RCC 7860 (cell line): ENCODE data around the gene SGIP1.
"Not testable (repeated sequence)": the region's sequence is repeated elsewhere in the genome, so short reads cannot be mapped to it uniquely, and the experiment has no call there.

Experiments
- DNase-seq: peaks from one replicate; pipeline ENCODE4 v3.0.0-alpha.2; 2015; ENCODE audit warnings: low spot score
- FAIRE-seq: peaks from 2 replicates; lab custom pipeline; 2012; peaks lifted over from hg19 to GRCh38; lab: Jason Lieb, UNC

Gene SGIP1

DNA sequence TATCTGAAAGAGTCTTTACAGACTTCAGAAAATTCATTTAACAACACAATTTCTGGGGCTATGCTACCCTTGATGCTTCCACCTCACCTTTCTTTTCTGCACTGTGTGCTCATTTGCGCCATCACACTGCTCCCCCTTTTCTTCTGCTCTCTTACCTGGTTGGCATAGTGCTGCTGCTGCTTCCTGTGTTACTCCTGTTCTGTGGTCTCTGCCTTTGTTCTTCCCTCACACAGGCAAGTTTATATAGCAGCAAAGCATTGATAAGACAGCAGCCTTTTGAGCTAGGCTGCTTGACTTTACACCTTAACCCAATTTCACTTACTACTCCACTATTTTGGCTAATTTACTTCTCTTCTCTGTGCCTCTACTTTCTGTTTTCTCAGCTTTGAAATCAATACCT lies 18.3 kb downstream of the SGIP1 start:
- no peak for FAIRE-seq
- DNase-seq: no peak

DNA sequence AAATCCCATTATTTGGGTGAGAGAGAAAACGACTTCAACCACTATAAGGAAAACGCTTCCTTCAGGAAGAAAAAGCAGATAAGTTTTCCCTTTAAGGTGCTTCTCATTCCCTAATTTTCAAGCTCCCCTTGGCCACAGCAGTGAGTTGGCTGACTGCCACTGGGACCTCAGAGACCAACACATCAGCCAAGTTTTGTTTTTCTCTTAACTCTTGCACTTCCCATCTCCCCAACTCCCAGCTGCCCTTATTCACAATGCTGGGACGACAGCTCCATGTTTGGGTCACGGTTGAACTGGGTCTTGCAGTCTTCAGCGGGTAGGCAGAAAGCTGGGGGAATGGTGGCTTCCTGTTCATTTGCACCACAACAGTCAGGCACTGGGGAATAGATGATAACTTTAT lies 18.9 kb downstream of the SGIP1 start:
- DNase-seq (no peak), FAIRE-seq (no peak)

- no peak for FAIRE-seq
- DNase-seq: peak; percentile 33
These were observed 19.9 kb downstream of the SGIP1 start for GRCh38 chr1:66553846-66554245.

DNA sequence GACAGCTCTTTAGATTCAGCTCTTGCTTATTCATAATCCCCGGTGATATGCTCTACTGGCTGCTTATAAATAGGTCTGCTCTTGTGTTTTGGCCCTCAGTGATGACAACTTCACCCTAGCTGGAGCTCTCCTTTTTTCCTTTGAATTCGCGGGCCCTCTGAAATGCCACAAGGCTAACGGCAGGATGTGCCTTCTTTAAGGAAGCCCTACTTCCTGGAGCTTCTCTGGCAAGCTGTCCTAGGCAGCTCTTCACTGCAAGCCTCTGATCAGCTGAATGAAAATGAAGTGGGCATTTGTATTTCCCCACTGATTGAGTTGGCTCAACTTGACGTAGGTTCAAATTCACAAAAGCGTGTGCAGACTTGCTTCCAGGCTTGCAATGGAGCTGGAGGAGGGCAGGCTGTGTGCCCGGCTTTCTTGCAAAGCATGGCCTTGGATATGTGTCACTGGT lies 22.2 kb downstream of the SGIP1 start:
- DNase-seq (no peak), FAIRE-seq (no peak)

DNA sequence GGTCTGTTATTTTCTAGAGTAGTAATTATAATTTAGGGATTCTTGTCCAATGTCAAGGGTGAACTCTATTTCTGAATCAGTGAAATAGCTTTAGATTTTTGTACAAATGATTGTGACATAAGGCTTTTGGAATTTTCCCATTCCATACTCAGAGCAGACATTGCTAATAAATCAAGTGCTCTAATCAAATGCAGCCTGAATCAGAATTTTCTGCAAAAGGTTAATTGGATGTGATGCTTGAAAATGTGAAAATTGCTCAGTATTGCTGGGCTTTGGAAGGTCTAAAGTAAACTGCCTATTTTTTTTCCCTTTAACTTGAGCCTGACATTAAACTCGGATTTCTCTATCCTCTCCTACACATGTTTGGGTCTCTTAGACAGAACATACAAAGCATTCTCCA lies 23.2 kb downstream of the SGIP1 start:
- no peak for DNase-seq
- no peak for FAIRE-seq

- FAIRE-seq (no peak), DNase-seq (no peak)
These were observed 25.6 kb downstream of the SGIP1 start for GRCh38 chr1:66559517-66559916.

DNA sequence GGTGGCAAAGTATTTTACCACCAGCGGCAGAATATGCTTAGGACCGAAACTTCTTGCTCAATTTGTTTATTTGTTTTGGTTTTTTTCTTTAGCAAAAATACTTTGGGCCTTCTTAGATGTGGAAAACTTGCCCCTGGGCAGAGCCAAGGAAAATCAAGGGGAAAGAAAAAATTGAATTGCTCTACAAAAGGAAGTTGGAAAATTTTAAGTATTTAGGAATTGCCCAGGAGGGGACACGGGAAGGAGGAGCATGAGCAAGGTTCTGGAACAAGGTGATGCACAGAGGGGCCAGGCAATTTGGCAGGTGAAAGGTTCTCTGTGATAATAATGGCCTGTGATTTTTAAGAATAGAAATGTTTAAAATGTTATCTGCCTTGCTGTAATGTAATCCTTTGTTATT lies 28.6 kb downstream of the SGIP1 start:
- FAIRE-seq: no peak

GRCh38 chr1:66563094-66563800 lies 29.3 kb downstream of the SGIP1 start:
- DNase-seq (peak; percentile 61), FAIRE-seq (no peak)

More for the DNA sequence above, 28.6 kb downstream of the SGIP1 start:
- DNase-seq: no peak

GRCh38 chr1:66563941-66564630 lies 30.1 kb downstream of the SGIP1 start:
- FAIRE-seq: peak; percentile 91
- DNase-seq: peak; percentile 99

- FAIRE-seq: no peak
These were observed 36.2 kb downstream of the SGIP1 start for GRCh38 chr1:66570196-66570595.

GRCh38 chr1:66571789-66572188 lies 37.8 kb downstream of the SGIP1 start:
- peak; percentile 54 for DNase-seq
- no peak for FAIRE-seq

More at GRCh38 chr1:66570196-66570595, 36.2 kb downstream of the SGIP1 start:
- DNase-seq: peak; percentile 25

DNA sequence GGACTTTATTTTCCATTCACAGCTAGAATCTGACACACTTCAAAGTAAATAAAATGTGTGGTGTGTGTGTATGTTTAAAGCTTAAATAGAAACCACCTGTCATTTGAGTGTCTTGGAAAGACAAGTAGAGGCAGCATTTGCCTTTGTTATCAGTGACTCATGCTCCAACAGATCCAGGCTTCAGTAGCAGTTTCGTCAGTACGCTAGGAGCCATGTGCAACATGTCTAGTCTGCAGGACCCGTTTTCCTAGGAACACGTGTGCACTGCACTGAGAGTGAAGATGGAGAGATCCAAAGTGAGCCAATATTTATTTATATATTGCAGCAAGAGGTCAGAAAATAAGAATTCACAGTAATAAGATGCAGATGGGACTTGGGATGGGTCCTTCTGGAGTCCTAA lies 41.8 kb downstream of the SGIP1 start:
- no peak for FAIRE-seq

DNA sequence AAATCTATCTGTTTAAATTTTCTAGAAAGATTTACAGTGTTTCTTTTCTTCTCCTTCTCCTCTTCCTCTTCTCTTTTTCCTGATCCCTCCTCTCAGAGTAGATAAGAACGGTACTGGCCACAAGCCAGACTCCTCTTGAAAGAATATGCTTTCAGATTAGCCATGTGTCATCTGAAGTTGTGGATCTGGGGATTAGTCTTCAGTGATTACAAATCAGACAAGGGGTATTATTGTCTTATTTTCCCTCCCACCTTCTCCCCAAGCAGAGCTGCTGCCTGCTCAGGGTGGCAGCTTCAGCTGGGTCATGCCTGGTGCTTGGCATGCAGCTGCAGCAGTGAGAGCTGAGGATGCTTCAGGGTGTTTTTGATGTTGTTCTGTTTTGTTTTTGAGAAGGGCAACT lies 42.7 kb downstream of the SGIP1 start:
- no peak for DNase-seq
- FAIRE-seq: no peak

More for the DNA sequence above, 41.8 kb downstream of the SGIP1 start:
- no peak for DNase-seq

DNA sequence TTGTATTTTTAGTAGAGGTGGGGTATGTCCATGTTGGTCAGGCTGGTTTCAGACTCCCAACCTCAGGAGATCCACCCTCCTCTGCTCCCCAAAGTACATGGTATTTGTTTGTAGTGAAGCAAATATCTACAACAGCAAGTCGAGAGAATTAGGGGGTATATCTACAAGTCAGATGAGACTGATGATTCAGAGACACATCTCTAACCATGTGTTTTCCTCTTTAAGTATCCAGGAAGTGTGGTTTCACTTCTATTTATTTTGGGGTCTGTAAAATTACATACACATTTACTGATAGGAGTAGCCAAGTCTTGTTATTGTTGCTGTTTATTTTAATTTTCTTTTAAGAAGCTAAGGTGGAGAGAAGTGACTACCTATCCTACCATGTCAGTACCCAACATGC lies 44.9 kb downstream of the SGIP1 start:
- no peak for FAIRE-seq
- DNase-seq: no peak

GRCh38 chr1:66580081-66580480 lies 46.1 kb downstream of the SGIP1 start:
- DNase-seq (no peak), FAIRE-seq (no peak)

DNA sequence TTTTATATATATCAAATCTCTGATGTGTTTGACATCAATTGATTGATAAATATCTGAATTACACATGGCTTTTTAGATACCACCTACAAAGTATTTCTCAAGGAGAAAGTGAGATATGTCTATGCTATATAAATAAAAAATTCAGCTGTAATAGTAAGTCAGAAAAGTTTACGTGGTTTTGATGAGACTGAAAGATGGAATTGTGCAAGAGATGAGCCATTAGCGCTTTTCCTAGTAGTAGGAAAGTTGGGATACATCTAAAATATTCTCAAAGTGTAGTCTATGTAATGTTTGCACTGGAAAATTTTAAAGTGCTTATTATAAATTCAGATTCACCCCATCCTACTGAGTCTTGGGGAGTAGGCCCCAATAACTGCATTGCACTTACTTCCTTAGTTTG lies 49.1 kb downstream of the SGIP1 start:
- FAIRE-seq: no peak
- no peak for DNase-seq

DNA sequence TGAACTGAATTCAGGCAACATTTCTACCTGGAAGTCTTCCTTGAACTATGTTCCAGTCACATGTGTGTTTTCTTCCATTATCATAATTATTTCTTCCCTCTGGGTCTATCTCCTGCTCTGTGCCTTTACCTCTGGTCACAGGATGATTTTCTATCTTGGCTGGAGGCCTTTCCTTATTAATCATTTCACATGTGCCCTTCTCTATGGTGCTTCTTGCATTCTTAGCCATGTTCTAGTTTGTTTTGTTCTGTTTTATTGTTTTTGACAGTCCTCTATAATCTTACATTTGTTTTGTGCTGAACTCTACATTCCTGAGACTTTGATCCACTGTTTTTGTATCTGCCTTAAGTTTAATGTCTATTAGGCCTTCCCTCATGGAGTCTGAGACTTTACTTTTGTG lies 51.0 kb downstream of the SGIP1 start:
- no peak for FAIRE-seq
- DNase-seq: no peak

DNA sequence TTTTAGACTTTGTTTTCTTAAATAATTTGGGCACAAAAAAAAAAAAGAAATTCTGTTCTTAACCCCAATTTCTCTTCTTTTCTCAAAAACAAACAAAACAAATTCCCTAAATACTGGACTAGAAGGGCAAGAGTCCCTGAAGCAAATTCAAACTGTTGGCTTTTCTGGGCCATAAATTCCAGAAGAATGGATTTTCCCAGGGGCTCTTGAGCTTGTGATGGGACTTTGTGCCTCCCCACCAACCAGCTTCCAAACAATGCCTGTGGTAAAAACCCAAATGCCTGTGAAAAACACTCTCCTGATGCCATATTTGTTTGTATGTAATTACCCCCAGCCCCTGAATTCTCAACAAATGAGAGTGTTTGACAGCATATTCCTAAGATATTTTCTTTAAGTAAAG lies 55.4 kb downstream of the SGIP1 start:
- DNase-seq: no peak
- FAIRE-seq: no peak

DNA sequence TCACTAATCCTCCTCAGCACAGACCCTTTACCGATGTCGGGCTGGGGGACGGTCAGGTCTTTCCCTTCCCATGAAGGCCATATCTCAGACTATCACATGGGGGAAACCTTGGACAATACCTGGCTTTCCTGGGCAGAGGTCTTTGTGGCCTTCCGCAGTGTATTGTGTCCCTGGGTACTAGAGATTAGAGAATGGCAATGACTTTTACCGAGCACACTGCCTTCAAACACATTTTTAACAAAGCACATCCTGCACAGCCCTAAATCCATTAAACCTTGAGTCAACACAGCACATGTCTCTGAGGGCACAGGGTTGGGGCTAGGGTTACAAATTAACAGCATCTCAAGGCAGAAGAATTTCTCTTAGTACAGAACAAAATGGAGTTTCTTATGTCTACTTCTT lies 58.2 kb downstream of the SGIP1 start:
- DNase-seq, FAIRE-seq: not testable (repeated sequence)

DNA sequence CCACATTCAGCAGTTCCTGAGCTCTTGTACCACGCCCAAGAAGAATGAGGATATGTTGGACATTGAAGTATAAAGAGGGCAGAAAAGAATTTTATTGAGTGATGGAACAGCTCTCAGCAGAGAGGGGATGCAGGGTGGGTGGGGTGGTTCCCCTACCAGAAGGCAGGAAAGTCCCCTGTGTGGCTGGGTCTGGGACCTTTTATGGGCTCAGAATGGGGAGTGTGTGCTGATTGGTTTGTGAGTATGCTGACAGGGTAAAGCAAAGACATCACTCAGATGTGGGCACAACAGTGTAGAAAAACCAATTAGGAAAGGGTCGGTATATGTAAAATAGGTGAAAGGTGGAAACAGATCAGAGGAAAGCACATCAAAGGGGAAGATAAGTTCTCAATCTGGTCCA lies 62.2 kb downstream of the SGIP1 start:
- FAIRE-seq (no peak), DNase-seq (no peak)

DNA sequence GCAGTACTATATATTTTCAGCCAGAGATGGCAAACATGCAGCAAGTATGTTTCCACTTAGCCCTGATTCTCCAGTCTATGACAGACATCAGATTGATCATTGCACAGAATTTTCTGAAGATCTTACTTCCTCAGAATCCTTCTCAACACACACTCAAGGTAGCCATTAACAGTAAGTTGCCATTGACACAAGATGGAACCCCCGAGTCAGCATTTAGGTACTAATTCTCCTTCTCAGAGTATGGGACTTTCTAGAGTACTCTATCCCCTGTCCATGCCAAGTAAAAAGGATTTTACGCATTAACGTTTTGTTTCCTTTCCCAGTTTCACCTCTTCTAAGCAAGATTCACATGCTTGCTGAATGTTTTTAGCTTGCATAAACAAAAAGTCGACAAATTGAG lies 63.5 kb downstream of the SGIP1 start:
- DNase-seq (no peak), FAIRE-seq (no peak)

- DNase-seq (peak; percentile 36), FAIRE-seq (no peak)
These were observed 64.7 kb downstream of the SGIP1 start for GRCh38 chr1:66598670-66599069.
